HG03025 (cell line): Measurements from ENCODE around the gene PCSK2.

ENCODE experiments used
- ATAC-seq: cut with Tn5 transposase; IDR thresholded peaks from one replicate; pipeline ENCODE4 v1.9.1; 2021; ENCODE audit warnings: mild to moderate bottlenecking, moderate library complexity; ENCODE audit not compliant: unreplicated experiment, low FRiP score

The PCSK2 gene

GRCh38 chr20:17469246-17470030 lies 242.6 kb downstream of the PCSK2 start:
- ATAC-seq = no peak

DNA sequence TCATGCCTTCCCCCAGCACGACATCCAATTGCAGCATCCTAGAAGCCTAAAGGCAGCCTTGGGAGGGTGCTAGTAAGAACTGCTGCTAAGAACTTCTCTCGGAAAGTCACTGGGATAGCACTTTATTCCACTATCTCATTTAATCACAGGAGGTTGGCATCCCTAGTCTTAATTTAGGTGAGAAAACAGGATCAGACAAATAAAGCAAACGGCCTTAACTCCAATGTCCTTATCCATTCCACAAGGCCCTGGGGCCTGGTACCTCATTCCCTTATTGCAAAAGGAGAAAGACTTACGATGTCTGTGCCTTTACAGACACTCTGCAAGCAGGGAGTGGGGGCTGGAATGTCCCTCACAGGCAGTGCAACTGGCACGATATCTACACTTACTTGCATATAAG lies 243.7 kb downstream of the PCSK2 start:
- ATAC-seq = no peak

- ATAC-seq = no peak
These were observed 244.1 kb downstream of the PCSK2 start for GRCh38 chr20:17470973-17471372.

DNA sequence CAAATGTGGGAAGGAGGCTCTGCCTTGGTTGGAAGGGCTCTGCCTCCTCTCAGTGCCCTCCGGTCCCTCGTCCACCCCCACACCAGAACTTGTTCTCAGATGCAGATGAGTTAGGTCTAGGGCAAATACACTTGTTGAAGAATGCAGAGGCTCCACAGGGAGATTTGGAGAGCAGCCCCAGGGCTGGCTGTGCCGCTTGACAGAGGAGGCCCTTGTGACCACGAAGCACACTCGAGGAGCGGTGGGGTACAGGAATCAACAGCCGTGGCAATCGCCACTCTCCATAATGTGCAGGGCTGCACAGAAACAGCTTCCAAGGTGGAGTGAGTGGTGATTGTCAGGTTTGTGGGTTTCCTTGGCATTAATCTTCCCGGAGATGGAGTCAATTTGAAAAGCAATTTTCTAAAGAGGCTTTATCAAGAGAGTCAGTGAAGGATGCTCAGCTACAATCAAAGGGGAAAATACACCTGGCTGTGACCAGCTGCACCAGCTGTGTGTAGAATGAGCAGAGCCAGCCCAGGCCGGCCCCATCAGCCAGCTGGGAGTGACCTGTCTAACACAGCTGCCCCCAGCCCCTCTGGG lies 244.9 kb downstream of the PCSK2 start:
- no peak for ATAC-seq

GRCh38 chr20:17473659-17474058 lies 246.8 kb downstream of the PCSK2 start:
- ATAC-seq = no peak

DNA sequence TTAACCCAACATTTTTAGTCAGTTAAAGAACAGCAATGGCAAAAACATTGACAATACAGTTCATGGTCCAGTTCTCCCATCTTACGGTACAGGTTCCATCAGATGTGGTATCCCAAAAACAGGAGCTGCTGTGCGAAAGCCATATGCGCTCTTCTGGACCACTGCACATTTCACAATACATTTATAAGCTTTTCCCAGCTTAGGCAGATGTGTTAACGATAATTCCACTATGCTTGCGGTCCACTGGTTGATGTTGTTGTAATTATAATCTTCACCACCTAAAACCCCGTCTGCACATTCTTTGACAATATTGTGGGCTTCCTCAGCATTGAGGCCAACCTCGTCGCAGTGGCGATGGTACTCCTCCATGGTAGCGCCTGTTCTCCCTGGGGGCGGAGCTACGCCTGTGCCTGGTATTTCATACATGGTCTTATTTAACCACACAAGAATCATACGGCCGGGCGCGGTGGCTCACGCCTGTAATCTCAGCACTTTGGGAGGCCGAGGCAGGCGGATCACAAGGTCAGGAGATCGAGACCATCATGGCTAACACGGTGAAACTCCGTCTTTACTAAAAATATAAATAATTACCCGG lies 252.3 kb downstream of the PCSK2 start:
- ATAC-seq = no peak

DNA sequence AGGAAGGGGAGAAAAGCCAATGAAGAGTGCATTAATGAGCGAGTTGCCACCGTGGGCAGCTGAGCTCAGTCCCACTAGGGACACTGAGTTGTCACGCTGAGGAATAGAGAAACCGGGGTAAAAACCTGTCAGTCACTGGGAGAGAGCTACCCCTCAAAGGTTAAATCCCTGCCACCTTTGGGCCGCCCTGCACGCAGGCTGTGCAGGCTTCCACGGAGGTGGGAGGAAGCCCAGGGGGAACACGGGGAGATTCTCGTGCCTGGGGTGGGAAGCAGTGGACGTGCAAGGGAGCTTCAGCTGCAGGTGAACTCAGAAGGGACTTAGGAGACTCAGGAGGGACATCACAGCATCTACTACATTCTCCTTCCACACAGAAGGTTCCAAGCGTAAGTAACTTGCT lies 253.9 kb downstream of the PCSK2 start:
- ATAC-seq = no peak

GRCh38 chr20:17481661-17482060 lies 254.8 kb downstream of the PCSK2 start:
- no peak for ATAC-seq

GRCh38 chr20:17482536-17482935 lies 255.7 kb downstream of the PCSK2 start:
- ATAC-seq = no peak

DNA sequence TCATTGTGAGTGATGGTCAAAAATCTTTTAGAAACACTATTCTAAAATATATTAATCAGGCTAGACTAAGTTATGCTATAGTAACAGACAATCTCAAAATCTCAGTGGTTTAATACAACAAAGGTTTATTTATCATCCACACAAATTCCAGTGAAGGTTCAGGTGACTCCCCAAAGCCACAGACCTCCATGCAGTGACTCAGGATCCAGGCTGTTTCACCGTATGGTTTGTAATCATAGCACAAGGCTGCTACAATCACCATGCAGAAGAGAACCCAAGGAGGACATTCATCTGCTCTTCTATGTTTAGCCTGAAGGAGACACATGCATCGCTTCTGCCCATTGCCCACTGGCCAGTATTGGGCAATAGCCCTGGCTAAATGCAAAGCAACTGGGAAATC lies 258.2 kb downstream of the PCSK2 start:
- no peak for ATAC-seq

GRCh38 chr20:17488916-17489600 lies 262.2 kb downstream of the PCSK2 start:
- no peak for ATAC-seq

DNA sequence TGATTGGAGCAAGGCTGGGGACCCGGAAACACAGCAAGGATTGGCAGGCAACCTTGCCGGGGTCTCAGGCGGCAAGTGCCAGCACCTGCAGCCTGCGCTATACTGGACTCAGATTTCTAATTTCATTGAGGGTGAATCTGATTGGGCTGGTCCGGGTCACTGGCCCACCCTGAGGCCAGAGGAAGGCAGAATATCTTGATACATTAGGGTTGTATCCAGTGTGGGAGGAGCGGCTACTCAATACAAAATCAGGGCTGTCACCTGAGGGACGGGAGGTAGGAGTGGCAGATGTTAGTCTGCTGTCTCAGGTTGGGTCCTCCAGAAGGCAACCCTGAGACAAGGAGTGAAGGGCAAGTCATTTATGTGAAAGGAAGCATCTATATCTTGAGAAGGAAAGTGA lies 263.7 kb downstream of the PCSK2 start:
- no peak for ATAC-seq

GRCh38 chr20:17491041-17491440 lies 264.2 kb downstream of the PCSK2 start:
- no peak for ATAC-seq

GRCh38 chr20:17491488-17491887 lies 264.6 kb downstream of the PCSK2 start:
- ATAC-seq = no peak

DNA sequence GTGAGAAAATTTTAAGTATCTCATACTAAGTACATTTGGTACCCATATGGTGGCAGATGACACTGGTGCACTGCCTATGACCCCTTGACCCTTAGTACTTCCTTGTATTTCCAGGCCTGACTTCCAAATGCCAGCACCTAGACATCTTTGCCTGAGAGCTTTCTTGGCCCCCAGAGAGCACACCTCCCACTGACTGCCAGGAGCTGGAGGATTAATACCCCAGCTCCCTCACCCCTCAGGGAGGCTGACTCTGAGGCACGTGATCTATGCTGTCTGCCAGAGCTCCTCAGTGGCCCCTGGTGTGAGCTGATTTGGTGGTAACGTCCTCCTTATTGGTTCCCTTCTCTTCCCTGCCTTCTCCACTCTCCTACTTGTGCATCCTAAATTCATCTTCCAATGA lies 266.3 kb downstream of the PCSK2 start:
- no peak for ATAC-seq

GRCh38 chr20:17494201-17494600 lies 267.4 kb downstream of the PCSK2 start:
- ATAC-seq = no peak

DNA sequence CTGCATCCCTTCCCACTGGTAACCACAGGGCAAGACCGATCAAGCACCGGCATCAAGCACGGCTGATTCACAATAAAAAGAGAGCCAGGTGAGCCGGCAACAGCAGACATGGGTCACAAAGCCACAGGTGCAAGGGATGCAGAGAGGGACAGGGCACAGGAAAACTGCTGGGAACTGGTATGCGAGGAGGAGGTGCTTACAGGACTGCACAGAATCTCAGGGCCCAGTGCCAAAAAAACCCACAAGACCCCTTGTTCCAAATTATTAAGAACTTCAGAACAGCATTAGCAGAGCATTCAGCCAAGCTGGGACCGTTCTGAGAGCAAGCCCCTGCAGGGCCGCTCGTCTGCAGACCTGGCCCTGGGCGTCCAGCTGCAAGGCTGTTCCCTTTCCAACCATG lies 269.0 kb downstream of the PCSK2 start:
- ATAC-seq = no peak

- ATAC-seq = no peak
These were observed 271.2 kb downstream of the PCSK2 start for GRCh38 chr20:17497821-17498580.

DNA sequence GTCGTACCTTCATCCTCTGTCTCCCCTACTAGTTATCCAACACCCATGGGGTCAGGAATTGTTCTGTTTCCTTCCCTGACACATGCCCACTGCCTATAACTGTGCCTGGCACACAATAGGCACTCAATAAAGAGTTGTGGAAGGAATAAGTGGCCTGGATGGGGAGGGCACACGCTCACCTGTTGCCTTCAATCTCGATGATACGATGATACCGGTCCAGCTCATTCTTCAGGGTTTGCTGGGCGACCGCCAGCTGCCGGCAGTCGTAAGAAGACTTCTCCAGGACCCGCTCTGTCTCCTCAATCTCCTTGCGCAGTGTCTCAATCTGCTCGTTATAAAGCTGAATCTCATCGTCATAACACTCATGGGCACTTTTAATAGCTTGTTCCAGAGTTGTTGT lies 271.8 kb downstream of the PCSK2 start:
- no peak for ATAC-seq

- no peak for ATAC-seq
These were observed 272.2 kb downstream of the PCSK2 start for GRCh38 chr20:17499041-17499440.

GRCh38 chr20:17500271-17500670 lies 273.4 kb downstream of the PCSK2 start:
- no peak for ATAC-seq
